Activated CD4-positive, alpha-beta T cell treated with anti-CD3 and anti-CD28 coated beads for 24 hours (primary cell): Measurements from ENCODE around the gene COL28A1.

Source experiments
- DNase-seq, 2 donors: peaks; one replicate each; pipeline ENCODE4 v3.0.0-alpha.2; 2020; ENCODE audit warnings: low read depth in 2 of 2

The COL28A1 gene

DNA sequence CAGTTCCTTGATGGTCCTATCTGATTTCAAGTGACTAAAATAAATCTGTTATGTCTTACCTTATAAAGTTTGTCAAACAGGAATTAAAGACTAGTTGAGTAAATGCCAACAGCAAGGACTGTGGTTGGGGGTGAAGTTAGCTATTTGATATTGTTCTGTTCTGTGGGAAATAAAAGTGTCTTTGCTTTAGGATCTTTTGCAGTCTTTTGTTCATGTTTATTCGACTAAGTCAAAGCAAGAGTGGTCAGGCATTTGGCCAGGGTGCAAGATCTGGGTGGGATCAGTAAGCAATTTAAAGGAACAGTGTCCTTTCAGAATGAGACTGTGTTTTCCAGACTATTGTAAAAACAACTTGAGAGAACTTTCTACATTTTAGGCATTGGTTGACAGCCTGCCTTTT lies at the start of gene COL28A1:
TSS of gene COL28A1 (minus strand) at position 183 of the 400 bp plus-strand sequence. CDS start 2,998 bp downstream, outside the sequence.
- DNase-seq, result no peak

DNA sequence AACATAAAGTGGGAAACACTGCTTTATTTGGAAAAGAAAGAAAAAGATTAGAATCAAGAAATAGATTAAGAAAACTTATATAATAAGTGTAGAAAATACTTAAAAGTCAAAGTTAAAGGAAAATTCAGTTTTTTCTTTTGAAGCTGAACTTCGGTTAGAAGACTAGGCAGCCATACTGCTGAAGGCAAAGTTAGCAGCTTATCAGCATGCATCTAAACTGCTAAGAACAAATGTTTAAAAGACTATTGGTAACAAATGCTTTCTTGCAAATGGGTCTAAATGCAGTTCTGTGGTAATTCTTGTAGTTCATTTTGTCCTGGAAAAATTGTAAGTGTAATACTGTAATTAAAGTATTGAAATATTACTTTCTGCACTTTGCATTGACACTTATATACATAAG lies 49.0 kb upstream of the COL28A1 start:
- no peak for DNase-seq

DNA sequence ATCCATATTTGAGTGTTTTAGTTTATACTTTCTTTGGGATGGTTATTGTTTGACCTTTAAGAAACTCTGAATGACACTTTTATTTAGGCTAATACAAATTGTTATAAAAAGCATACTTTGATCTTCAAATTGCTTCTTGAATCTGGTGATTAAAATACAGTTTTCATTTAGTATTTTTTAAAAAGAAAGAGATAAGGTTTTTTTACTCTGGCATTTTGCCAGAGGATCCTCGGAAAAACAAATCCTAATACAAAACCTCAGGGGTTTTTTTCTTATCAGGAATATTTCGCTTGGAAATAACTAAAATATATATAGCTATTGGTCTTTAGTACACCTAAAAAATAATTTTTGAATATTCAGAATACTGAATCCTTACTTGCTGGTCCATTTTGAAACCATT lies 48.1 kb upstream of the COL28A1 start:
- no peak for DNase-seq

DNA sequence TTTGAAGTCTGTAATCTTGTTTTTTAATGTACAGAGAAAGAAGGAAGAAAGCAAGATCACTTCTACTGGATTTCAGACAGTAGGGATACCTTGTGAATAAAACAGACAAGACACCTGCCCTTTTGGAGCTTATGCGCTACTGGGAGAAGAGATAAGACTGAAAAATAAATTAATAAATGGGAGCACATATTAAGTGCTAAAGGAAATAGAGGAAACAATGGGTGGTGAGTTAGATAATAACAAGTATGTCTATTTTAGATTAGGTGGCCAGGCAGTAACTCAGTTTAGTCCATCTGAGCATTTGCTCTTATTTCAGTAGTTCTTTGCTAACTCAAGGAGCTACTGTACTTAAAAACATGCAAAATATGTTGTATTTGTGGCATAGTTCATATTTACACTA lies 46.9 kb upstream of the COL28A1 start:
- DNase-seq, result no peak

DNA sequence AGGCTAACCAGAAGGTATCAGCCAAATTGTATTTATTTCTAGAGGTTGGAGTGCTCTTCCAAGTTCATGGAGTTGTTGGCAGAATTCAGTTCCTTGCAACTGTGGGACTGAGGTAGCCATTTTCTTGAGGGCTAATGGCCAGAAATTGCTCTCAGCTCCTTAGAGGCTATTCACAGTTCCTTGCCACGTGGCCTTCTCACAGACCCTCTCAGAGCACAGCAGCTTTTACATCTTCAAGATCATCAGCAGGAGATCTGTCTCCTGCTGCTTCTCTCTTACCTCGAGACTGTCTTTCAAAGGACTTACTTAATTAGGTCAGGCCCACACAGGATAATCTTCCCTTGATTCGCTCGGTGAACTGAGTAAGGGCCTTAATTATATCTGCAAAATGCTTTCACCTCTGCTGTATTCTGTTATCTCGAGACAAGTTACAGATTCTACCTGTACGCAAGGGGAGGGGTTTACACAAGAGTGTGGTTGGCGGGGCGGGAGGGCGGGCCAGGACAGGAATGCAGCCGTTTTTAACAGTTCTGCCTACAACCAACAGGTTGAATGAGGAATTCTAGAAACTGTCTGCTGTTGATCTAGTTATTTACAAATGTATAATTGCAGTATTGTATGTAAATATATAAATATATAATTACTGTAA lies 46.0 kb upstream of the COL28A1 start:
- DNase-seq, result no peak

DNA sequence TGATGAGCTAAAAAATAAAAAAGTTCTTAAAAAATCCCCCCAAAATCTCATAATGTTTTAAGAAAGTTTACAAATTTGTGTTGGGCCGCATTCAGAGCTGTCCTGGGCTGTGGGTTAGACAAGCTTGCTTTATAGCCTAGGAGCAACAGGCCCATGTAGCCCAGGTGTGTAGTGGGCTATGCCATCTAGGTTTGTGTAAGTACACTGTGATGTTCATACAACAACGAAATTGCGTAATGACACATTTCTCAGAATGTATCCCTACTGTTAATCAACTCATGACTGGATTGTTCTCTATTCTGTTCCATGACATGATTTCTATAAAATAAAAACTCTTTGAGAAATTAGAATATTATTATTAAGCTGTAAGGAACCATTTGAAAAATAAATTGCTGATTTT lies 44.0 kb upstream of the COL28A1 start:
- no peak for DNase-seq

DNA sequence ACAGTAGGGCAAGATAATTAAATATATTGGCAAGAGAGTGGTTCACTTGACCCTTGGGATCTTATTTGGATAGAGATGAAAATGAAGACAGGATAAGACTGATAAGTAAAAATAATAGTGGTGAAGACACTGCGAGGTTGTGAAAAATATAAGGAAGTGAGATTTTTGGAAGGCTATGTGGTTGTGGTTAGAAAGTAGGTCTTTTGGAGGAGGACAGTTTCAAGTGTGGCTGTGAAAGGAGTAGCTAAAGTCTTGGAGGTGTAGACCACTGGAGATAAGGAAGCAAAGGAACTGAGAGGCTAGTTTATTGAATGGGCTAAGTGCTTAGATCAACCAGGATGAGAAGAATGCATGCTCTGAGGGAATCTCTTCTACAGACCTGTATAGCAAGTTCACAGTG lies 42.2 kb upstream of the COL28A1 start:
- DNase-seq, result no peak

DNA sequence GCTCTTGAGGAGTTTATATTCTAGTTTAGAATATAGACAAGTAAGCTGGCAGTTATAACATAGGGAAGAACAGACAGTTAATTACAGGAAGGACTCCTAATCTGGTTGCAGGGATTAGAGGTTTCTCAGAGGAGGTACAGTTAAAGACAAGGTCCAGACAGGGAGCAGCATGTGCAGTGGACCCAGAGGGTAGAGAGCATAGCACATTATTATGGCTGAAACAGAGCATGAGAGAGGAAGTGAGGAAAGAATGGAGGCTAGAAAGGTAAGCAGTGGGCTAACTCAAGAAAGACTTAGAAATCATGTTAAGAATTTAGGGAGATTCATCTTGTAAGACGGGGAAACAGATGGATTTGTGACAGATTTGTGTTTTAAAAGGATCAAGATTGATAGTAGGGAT lies 40.7 kb upstream of the COL28A1 start:
- no peak for DNase-seq

DNA sequence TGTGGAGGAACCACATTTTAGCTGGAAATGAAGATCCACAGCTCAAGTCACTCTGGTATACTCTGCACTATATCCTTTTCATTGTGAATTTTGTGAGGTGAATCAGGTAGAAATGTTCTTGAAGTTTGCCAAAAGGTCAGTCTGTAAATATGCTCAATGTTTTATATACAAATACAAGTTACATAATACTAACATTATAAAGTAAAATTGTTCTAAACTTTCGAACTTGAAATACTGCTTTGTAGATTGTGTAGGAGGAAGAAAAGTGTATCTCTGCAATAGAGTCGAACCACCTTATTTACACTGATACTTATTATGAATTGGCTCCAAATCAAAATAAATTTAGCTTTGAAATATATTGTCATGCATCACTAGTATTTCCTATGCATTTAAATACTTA lies 38.0 kb upstream of the COL28A1 start:
- no peak for DNase-seq

DNA sequence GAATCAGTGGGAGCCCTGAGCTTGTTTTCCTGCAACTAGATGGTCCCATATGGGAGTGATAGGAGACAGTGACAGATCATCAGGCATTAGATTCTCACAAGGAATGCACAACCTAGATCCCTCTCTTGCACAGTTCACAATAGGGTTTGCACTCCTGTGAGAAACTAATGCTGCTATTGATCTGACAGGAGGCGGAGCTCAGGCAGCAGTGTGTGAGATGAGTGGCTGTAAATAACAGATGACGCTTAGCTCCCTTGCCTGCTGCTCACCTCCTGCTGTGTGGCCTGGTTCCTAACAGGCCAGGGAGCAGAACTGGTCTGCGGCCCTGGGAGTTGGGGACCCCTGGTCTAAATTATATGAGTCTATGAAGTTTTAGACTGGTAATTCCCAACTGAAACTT lies 34.9 kb upstream of the COL28A1 start:
- DNase-seq, result no peak

DNA sequence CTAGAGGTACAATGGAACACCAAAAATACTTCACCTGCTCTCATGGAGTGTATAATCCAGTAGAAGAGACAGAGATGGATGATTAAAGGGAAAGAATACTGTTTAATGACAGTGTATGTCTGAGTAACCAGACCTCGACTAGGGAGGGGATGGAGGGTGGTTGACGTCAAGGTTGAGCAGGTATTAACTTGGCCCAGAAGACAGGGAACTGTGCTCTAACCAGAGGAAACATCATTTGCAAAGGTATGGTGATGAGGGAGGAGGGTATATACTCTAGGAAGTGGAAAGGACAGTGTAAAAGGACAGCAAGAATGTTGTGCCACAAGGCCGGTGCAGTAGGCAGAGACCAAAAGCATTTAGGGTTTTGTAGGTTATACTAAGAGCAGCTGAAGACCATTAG lies 33.9 kb upstream of the COL28A1 start:
- no peak for DNase-seq

DNA sequence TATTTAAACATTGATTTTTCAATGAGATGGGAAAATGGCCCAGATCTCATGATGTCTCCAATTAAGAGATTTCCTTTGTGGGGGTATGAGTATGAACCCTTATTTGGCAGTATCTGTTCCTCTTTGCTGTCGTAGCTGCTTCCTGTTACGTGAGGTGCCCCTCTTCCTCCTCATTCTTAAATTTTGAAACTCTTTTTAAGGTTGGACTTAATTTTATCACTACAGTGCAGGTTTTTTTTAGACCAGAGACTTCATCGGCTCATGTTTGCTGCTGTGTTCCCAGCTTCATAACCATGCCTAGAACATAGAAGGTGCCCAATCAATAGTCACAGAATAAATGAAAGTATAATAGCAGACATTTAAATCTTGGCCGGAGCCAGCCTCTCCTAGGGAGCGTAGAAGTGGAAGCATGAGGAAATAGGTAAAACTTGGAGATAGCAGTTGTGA lies 33.4 kb upstream of the COL28A1 start:
- DNase-seq, result no peak

DNA sequence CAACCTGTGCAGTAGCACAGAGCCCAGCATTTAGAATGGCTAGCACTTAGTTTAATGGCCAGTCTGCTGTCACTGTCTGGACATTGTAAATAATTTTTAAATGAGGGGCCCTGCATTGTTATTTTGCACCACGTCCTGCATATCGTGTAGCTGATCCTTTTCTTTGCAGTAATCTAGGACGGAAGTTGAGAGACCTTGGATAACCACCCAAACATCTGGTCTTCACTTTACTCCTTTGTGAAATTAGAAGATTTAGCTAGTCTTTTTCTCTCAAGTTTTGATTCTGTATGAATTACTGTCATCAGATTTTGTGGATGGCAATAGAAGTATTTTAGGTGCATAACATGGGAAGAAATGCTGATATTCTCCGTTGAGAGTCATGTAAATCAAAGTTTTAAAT lies 32.9 kb upstream of the COL28A1 start:
- no peak for DNase-seq

DNA sequence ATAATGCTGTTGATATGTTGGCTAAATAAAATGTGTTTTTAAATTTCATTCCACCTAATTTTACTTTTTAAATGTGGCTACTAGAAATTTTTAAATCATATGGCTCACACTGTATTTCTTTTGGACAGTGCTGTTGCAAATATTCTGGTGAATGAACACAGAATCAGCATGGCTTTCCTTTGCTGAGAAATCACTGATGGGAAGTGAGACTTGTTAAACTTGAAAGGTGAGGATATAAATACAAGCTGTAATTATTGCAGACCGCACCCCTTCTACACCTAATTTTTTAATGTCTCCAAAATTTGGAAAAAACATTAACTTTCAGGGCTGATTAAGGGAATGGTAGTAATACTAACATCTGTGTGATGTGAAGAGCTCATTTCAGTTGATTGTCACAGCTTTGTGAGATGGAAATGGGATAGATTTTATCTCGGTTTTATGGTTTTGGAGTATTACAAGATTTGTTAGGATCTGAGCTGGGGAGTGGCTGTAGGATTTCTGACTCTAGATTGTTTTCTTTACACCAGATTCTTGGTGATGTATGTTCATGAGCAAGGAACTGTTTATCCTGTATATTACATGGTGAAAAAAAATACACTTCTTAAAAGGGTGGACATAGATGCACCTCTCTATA lies 32.3 kb upstream of the COL28A1 start:
- DNase-seq, result no peak

DNA sequence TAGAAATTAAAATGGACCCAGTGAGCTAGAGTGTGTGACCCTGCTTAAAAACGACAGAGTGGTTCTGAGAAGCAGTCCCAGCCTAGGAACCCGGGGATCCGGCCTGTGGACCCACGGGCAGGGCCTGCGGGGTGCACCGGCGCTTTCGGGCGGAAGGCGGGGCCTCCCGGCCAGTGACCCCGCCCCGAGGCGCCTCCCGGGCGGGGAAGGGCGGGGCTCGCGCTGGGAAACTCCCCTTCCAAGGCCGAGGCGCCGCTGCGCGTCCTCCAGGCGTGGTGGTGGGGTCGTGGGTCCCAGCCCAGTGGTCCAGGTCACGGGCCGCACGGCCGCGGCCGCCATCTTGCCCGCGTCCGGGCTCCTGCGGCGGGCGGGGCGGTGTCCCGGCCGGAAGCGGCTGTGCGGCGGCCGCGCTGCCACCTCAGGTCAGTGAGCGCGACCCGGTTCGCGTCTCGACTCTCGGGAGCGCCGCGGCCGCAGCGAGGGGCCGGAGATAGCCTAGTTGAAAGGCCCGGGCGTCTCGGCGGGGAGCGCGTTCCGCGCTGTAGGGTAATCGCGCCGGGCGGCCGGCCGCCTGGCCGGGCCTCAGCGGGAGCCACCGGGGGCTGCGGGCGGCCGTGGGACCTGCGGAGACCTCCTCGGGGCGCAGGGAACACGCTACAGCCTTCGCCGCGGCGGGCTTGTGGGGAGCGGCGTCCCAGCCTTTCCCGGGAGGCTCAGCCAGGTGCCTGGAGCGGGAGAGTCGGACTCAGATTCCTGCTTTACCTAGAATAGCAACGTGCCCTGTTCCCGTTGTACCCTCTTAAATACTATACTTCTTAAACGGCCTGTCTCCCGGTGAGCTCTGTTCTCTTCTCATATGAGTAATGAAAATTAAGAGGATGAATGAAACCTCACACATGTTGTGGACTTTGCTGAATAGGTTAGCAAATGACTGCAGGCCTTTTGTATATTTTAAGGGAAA lies 31.3 kb upstream of the COL28A1 start, which contains the start of gene MIOS:
TSS of gene MIOS (plus strand) at position 234 of the 961 bp plus-strand sequence. CDS start 5,592 bp downstream, outside the sequence.
- DNase-seq, result peak; percentile 67 to 78

DNA sequence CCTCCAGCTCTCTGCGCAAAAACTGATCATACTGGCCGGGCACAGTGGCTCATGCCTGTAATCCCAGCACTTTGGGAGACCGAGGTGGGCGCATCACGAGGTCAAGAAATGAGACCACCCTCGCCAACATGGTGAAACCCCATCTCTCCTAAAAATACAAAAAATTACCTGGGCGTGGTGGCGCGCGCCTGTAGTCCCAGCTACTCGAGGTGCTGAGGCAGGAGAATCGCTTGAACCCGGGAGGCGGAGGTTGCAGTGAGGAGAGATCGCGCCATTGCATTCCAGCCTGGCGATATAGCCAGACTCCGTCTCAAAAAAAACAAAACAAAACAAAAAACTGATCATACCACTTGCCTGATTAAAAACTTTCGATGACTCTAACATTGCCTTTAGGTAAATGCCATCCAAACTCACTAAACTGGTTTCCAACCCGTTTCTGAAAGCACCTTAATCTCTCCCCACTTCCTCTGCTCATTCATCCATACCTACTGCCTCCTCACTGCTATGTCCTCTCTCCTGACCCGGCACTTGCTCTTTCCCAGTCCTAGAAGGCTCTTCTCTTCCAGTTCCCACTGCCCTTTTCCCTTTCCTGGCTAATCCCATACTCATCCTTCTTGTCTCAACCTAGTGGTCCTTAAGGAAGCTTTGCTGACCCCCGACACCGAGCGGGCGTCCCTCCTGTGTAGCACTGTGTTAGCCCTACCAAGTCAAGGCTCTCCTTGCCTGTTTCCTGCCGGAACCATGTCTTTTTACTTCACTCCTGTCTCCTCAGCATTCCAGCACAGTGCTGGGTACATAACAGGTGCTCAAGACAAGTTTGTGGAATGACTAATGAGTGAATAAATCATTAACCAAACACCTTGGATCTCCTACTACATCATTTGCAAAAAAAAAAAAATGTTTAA lies 30.3 kb upstream of the COL28A1 start:
- DNase-seq, result no peak

DNA sequence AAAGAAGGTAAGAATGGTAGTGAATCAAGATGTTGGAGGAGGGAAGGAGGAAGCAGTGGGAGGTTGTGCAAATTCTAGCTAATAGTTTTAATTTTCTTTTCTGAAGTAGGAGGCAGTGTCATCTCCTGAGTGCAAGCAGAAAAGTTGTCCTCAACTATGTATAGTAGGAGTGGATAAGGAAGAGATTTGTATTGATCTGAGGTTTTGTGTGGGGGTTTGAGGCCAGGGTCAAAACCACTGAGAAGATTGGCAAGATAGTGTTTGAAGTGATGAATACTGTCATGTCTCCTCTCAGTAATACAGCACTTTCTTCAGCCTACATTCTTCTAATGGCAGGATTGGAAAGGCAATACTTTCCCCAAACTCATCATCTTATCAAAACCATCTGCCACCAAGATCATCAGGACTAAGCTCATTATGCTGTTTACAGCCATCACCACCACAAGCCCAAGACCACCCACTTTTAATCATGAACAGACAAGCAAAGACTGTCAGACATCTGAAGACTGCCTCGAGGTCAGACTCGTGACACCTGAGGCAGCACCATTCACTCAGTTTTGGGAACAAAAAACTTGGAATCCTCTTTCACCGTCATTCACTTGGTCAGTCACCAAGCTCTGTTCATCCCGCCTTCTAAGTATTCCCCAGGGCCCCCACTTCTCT lies 29.5 kb upstream of the COL28A1 start:
- DNase-seq, result no peak

DNA sequence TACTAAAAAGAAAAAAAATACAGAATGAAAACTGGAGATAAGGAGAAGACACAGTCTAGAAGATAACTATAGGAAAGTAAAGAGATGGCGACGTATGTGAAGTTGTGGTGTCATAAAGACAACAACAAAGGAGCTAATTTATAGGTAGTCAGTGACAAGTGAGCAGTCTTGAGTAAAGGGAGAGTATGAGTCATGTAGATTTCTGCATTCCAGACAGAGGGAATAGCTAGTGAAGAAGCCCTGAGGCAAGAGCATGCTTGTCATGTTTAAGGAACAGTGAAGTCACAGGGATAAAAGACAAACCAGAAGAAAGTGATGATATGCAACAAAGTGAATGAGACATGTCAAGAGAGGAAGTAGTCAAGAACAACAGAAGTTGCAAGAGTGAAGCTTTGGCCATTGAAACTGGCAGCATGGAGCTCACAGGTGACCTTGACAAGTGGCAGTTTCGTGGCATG lies 28.7 kb upstream of the COL28A1 start:
- DNase-seq, result no peak

DNA sequence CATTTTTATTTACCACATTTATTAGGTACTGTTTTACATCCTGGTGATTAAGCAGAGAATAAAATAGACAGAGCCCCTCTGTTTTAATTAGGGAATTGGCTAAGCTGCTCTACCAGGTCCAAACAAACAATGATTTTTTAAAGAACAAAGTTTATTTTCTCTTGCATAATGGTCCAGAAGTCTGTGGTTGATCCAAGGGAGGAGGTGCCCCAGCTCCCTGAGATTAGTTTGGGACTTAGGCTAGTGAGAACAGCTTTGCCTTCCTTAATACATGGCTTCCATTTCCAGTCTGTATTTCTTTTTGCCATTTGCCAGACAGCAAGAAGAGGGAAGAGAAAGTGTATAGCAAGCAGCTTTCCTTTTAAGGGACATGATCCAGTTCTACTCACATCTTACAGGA lies 28.1 kb upstream of the COL28A1 start:
- no peak for DNase-seq

DNA sequence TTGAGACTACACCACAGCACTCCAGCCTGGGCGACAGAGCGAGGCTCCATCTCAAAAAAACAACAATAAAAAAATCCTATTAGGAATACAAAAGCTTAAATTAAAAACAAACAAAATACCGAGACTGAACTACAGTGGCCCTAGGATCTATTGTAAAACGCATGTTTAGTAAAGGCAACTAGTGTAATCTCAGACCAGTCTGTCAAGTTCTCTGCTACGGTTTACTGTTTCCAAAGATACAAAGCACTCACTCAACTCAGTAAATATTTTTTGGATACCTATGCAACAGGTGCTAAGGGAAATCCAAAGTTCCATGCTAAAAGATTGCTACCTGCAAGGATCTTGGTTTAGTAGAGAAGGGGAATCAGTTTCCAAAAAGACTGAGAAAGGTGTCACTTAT lies 27.6 kb upstream of the COL28A1 start:
- no peak for DNase-seq

DNA sequence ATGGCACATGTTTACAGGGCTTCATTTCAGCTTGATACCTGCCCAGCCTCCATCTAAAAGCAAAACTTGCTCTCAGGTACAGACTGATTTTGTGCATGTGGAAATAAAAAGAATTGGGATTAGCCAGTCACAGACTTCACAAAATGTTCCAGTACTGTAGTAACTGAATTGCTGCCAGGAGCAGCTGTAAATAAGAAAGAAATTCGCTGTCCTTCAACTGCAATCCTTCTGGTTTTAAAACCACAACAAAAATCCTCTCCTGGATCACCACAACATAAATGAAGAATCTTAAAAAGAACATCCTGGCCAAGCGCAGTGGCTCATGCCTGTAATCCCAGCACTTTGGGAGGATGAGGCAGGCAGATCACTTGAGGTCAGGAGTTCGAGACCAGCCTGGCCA lies 27.1 kb upstream of the COL28A1 start:
- no peak for DNase-seq
